SH-SY5Y (cell line): ENCODE data around the gene EVI2B.

ENCODE experiments used
- GATA2 ChIP-seq: IDR thresholded peaks from 2 replicates; pipeline ENCODE4 v1.6.1; 2011; ENCODE audit warnings: mild to moderate bottlenecking, low read depth, low read length
- GATA3 ChIP-seq: IDR thresholded peaks from 2 replicates; pipeline ENCODE4 v1.6.1; 2011; ENCODE audit warnings: low read depth, mild to moderate bottlenecking, low read length, moderate library complexity

The EVI2B gene, protein sequence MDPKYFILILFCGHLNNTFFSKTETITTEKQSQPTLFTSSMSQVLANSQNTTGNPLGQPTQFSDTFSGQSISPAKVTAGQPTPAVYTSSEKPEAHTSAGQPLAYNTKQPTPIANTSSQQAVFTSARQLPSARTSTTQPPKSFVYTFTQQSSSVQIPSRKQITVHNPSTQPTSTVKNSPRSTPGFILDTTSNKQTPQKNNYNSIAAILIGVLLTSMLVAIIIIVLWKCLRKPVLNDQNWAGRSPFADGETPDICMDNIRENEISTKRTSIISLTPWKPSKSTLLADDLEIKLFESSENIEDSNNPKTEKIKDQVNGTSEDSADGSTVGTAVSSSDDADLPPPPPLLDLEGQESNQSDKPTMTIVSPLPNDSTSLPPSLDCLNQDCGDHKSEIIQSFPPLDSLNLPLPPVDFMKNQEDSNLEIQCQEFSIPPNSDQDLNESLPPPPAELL

DNA sequence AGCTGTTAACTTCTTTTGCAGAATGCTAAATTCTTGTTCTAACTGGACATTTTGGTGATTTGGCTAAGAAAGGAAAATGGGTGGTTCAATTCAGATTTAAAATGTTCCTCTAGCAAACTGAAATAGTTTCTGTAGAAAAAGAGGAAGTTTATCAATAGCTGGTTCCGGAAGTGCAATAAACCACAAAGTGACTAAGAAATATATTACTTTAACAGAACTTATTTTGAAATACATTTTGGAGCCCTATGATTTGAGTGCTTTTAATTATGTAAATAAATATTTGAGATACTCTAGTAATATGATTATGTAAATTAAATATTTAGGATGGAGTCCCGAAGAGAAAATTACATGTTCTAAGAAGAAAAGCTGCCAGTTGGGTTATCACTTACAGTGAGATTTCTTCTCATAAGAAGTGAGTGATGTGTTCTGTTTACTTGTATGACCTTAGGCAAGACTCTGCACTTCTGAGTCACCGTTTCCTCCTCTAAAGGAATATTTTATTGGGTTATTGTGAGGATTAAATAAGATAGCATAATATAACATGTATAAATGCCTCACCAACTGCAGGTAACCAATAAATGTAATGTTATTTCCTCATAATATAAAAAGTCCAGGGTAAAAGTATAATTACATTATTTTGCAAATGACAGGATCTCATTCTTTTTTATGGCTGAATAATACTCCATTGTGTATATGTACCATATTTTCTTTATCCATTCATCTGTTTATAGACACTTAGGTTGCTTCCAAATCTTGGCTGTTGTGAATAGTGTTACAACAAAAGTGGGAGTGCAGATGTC lies at the start of gene EVI2B:
TSS of gene EVI2B (minus strand) at position 73 of the 800 bp plus-strand sequence. CDS start 8,445 bp downstream, outside the sequence.
- no peak for TF ChIP-seq GATA2
- no peak for TF ChIP-seq GATA3

DNA sequence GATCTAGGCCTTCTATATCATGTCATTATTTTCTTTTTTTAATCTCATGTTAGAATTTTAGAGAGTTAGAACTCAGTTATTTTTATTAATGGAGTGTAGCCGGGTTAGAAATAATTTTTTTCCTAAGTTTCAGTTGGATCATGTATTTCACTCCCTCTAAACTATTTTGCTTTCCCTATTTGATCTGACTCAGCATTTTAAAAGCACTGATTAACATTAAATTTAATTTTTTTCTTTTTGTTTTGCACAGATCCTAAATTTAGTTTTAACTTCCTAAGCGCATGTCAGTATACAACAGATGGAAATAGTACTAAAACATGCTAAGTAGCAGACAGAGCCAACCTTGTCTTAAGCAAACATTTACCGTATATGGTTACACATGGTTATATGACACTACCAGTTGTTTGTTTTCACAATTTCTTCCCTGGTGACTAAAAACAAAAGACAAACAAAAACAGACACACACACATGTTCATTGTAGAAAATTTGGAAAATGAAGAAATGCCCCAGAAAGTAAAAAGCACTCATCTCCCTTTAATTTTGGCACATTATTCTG lies 44.1 kb upstream of the EVI2B start:
- no peak for TF ChIP-seq GATA2
- no peak for TF ChIP-seq GATA3

DNA sequence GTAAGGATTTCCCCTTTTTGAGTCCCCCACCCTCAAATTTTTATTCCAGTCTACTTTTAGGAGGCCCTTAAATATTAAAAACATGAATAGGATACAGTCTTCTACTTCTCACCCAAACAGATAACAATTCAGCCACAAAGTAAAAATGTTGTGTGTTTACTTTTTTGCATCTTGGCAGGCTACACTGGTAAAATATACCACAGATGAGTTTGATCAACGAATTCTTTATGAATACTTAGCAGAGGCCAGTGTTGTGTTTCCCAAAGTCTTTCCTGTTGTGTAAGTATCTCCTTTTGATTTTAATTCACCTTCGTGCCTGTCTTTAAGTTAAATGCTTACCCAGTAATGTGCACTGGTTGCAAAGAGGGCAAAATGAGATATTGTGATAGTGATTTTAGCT lies 43.2 kb upstream of the EVI2B start:
- TF ChIP-seq GATA3: no peak
- no peak for TF ChIP-seq GATA2

DNA sequence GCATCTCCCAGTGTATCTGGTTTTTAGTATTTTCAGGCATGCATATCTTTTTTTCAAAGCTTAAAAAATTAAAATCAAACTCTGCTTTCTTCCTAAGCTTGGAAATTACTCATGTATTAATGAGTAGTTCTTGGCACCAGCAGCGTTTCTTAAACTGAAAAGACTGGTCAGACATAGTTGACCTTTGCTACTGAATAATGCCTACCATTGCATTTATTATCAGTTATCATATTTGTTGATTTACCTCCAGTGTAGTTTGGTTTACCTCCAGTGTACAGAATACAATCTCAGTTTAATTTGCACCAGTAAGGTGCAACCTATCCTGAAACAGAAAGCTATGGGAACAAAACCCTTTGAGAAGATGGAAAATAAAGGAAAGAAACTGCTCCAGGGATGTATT lies 42.1 kb upstream of the EVI2B start:
- TF ChIP-seq GATA2 (no peak), GATA3 (no peak)

DNA sequence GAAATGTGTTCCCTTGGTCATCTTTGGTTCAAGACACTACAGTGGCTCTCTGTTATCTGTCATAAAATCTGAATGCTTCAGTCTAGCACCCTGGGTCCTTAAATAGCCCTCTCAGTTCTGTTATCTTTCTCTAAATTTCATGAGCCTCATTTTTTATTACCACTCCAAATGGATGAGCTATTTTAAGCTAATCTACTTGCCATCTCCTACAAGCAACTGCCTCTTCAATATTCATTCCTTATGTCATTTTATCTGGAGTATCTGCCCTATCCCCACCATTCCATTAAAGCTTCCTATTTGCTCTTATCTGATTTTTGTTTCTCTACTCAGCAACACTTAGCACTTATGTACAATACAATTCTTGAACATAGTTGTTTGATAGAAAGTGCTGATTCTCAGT lies 35.6 kb upstream of the EVI2B start:
- TF ChIP-seq GATA2 (peak; percentile 53; the same call in 1 of the 2 replicates), GATA3 (peak; percentile 37; the same call in 1 of the 2 replicates)

DNA sequence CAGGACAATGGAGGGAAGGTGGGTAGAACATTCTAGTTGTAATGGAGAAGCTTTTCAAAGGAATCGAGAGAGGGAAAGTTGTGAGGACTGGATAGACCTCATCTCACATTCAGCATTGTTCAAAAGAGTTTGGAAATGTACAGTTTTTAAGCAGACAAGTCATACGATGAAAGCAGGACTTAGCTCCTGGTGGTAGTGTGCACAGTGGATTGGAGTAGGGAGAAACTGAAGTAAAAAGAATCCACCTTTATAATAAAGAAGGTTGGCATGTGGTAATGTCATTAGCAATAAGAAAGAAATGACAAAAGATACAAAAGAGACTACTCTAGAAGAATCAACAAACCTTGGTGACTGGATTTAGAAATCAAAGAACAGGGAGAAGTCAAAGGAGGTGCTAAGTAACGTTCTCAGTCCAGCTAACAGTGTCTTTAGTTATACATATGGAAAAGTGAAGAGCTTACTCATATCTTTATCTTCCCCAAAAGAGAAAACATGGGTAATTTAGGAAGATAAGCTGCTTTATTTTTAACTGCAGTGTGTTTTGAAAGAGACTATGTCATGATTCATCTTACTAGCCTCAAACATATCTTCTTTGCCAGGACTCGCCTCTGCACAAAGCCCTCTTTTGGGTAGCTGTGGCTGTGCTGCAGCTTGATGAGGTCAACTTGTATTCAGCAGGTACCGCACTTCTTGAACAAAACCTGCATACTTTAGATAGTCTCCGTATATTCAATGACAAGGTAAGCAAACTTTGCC lies 26.2 kb upstream of the EVI2B start:
- TF ChIP-seq GATA3 (no peak), GATA2 (no peak)

GRCh38 chr17:31329221-31329620 lies 15.4 kb upstream of the EVI2B start:
- no peak for TF ChIP-seq GATA2

DNA sequence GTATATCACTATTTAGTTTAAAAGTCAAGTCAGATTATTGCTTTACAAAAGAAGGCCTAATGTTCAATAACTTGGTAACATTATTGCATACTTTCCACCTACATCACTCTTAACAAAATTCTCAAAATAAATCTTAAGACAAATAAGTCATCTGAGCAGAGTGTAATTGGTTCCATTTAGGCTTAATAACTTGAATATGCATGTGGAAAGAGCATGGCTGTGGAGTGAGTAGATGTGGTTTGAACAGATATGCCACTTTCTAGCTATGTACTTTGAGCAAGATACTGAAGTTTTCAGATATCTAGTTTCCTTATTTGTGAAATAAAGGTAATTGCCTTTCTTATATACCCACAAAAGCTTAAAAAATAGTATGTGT lies 14.3 kb upstream of the EVI2B start:
- TF ChIP-seq GATA3 (no peak), GATA2 (no peak)

DNA sequence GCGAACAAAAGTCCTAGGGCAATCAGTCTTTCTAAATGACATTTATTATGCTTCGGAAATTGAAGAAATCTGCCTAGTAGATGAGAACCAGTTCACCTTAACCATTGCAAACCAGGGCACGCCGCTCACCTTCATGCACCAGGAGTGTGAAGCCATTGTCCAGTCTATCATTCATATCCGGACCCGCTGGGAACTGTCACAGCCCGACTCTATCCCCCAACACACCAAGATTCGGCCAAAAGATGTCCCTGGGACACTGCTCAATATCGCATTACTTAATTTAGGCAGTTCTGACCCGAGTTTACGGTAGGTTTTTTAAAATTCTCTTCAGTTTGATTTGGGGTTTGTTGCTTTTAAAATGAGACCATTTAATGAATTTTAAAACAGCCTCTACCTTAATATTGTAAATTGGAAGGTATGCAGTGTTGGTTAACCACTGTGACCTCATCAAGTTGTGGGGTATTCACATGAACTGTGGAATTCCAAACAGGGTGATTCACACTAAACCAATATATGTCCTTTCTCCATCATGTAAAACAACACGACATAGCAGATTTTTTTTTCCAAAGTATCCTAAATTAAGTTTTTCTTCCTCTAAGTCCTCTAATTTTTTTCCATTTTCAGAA lies 13.8 kb upstream of the EVI2B start:
- no peak for TF ChIP-seq GATA2
- TF ChIP-seq GATA3: no peak

- TF ChIP-seq GATA3 (no peak), GATA2 (no peak)
These were observed 9.7 kb upstream of the EVI2B start for GRCh38 chr17:31323551-31323950.

GRCh38 chr17:31321966-31322365 lies 8.1 kb upstream of the EVI2B start:
- TF ChIP-seq GATA2: no peak
- no peak for TF ChIP-seq GATA3

- no peak for TF ChIP-seq GATA3
- no peak for TF ChIP-seq GATA2
These were observed 7.6 kb upstream of the EVI2B start, which contains the start of gene EVI2A for GRCh38 chr17:31321481-31321880. Gene EVI2A, minus strand, starts transcription at chr17:31321622. Its CDS starts 2,609 bp downstream, at chr17:31319013.

GRCh38 chr17:31320791-31321190 lies 6.9 kb upstream of the EVI2B start:
- TF ChIP-seq GATA3: no peak
- TF ChIP-seq GATA2: no peak
